ENCODE results near the gene DGCR2.

DNA sequence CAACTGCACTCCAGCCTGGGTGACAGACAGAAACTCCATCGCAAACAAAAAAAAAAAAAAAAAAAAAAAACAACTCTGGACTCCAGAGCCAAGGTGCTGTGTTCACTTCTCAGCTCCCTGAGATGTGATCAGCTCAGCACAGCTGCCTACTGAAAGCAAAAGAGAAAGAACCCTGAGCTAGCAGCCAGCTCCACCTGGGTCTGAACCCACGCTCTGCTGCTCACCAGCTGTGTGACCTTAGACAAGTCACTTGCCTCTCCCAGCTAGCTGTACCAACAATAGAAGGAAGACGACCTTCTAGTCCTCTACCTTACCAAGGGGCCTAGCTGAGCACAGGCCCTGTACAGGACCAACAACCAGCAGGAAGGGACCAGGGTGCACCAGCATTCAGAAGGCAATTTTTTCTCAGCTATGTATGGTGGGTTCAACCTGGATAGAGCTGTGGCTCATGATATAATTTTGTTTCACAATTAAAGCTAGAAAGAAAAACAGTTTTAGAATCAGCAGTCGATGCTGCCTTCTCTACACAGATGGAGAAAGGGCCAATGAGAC lies 3.8 kb downstream of the DGCR2 start:
- TF ChIP-seq, protein P1, sequence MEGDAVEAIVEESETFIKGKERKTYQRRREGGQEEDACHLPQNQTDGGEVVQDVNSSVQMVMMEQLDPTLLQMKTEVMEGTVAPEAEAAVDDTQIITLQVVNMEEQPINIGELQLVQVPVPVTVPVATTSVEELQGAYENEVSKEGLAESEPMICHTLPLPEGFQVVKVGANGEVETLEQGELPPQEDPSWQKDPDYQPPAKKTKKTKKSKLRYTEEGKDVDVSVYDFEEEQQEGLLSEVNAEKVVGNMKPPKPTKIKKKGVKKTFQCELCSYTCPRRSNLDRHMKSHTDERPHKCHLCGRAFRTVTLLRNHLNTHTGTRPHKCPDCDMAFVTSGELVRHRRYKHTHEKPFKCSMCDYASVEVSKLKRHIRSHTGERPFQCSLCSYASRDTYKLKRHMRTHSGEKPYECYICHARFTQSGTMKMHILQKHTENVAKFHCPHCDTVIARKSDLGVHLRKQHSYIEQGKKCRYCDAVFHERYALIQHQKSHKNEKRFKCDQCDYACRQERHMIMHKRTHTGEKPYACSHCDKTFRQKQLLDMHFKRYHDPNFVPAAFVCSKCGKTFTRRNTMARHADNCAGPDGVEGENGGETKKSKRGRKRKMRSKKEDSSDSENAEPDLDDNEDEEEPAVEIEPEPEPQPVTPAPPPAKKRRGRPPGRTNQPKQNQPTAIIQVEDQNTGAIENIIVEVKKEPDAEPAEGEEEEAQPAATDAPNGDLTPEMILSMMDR (IDR thresholded peaks at IDR 0.05), result no peak
- no peak for TF ChIP-seq EZH2 (IDR thresholded peaks at IDR 0.05)
- TF ChIP-seq EZH2phosphoT487 (IDR thresholded peaks at IDR 0.05), result no peak
